Measurements from ENCODE around the gene PKP3.
A peak's percentile ranks its signal among the peaks of the same experiment; 100 is the strongest.
"Not testable (repeated sequence)": the region's sequence is repeated elsewhere in the genome, so short reads cannot be mapped to it uniquely, and the experiment has no call there.

The PKP3 gene

DNA sequence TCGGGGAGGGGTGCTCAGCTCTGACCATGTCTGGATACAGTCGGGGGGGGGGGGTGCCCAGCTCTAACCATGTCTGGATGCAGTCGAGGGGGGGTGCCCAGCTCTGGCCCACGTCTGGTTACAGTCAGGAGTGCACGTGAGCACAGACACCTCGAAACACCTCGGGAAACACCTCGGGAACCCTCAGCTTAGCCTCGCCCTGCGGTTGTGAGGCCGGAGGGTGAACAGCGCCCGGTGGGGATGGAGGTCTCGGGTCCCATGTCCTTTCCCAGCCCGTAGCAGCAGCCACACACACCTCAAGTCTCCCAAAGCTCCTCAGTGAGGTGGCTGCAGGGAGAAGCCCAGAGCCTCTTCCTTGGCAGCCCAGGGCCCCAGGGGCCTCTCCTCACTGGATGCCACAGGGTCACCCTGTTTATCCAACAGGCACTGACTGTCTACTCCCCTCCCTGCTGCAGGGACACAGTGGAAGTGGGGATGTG lies 18.7 kb downstream of the PKP3 start:
- DNase-seq = no peak

DNA sequence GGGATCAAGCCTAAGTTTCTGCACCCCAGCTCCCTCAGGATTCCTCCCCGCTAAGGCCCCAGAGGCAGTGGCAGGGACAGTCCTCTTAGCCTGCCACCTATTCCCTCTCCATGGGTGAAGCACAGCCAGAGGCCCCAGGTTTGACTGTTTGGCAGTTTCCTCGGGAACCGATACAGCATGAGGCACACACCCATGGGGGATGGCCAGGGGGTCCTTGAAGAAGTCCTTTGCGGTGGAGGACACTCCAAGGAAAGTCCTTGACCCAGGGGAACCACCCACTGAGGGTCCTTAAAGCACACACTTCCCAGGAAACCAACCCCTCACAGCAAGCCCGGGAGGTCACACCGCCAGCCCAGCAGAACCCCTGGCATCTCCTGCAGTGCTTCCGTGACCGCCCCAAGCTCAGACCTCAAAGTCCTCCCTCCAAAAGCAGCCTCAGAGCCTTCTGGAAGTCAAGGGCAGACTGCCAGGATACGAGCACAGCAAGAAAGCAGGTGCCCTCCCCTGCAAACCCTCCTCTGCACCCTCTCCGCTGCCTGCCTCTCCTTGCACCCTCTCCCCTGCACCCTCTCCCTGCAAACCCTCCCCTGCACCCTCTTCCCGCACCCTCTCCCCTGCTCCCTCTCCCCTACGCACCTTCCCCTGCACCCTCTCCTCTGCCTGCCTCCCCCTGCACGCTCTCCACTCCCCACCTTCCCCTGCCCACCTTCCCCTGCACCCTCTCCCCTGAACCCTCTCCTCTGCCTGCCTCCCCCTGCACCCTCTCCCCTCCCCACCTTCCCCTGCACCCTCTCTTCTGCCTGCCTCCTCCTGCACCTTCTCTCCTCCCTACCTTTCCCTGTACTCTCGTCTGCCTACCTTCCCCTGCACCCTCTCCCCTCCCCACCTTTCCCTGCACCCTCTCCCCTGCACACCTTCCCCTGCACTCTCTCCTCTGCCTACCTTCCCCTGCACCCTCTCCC lies 19.4 kb downstream of the PKP3 start:
- no peak for DNase-seq

DNA sequence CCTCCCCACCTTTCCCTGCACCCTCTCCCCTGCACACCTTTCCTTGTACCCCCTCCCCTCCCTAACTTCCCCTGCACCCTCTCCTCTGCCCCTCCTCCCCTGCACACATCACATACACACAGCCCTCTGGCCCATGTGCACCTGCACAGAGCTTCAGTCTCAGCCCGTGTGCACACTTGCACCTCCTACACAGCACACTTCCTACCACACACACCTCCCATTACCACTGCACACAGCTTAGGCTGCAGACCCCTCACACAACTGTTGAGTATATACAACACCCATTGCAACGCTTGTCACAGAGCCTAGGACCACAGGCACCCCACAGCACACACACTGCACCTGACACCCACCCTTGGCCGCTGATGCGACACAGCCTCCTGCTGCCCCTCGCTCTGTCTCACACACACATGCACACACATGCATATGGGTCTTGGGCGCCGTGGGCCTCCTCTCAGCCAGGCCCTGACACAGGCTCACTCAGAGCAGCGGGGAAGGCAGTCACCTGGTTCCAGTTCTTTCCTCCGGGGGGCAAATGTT lies 20.4 kb downstream of the PKP3 start:
- no peak for DNase-seq

- DNase-seq = no peak
These were observed 21.6 kb downstream of the PKP3 start for GRCh38 chr11:415640-416041.

DNA sequence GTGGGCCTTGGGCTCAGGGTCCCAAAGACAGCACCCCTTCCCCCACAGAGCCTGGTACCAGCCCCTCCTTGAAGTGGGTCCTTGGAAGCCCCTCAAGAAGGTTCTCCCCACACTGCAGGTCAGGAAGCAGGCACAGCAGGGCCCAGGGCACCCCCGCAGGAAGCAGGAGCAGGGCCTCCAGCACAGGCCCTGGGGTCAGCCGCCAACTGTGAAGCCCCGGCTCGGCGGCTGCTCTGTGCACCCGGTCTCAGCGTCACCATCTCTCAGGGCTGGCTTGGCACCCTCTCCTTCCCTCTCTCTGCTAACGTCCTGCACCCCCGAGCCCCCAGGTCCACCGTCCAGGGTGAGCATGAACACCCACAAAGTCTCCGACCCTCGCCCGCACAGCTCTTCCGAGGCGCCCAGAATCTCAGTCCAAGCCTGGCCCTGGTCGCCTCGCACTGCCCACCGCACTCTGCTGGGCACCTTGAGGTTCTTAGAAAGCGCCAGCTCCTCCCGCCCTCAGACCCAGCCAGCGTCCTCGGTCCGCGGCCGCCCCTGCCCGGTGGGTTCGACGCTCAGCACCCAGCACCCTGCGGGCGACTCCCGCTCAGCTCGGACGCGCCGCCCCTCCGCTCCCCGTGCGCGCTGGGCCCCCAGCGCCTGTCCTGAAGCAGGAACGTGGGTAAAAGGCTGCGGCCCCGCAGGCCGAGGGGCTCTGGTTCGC lies 22.2 kb downstream of the PKP3 start:
- no peak for DNase-seq

DNA sequence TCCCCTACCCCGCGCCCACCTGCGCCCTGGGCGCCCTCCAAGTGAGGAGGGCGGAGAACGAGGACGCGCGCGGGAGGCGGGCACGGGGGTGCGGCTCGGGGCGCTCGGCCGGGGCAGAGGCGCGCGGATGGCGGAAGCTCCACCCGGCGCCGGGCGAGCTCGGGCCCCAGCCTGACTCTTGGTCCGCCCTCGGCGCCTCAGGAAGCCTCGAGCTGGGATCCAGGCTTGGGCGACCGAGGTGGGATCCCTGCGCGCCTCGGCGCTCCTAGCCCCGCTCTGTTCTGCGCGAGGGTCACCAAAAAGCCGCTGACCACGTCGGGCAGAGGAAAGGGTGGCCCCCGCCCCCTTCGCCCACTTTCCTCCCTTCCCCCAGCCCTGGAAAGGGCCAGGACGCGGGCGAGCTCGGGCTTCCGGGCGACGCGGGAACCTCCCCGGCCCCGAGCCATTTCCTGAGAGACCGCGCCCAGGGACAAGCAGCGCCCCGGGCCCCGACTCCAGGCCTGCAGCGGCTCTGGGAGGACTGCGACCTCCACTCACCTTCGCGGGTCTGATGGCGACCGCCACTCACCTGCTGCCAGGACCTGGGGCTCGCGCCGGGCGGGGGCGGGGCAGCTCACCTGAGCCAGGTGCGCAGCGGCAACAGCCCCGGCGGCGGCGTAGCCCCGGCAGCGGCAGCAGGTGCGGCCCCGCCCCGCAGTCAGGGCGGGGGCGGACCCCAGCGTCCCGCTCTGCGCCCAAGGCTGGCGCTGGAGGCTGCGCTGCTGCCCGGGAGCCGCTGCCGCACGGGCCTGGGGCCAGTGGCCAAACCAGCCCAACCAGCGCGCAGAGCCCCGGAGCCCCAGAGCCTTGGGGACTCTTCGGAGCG lies 23.0 kb downstream of the PKP3 start:
- peak in 1 of 4 experiments; percentile 33 for DNase-seq

DNA sequence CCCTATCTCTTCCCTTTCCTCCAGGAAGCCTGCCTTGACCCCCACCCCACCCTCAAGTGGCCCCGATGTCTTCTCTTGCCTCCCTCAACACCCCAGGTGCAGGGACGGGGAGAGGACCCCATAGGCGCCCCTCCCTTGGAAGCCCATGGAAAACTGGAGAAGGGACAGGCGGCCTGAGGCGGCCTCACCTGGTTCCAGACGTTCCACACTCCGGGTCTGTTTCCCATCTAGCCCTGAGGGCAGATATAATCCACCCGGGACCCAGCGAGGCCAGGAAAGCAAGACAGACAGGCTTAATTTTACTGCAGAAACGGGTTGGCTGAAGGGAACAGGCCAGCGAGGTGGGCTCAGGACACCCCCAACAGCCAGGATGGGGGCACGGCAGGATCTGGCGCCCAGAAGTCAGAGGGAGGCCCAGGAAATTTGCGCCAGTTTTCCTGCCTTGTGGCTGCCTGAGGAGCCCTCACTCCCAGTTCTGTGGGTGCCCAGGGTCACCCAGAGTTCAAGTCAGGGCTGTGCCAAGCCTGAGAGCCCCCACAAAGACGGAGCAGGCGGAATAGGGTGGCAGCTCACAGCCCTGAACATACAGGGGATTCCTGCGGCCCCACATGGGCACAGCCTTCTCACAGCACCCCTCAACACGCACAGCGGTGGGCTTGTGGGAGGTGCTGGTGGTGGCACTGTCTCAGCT lies 23.8 kb downstream of the PKP3 start:
- no peak for DNase-seq

- DNase-seq = no peak
These were observed 24.6 kb downstream of the PKP3 start for GRCh38 chr11:418343-419247.

DNA sequence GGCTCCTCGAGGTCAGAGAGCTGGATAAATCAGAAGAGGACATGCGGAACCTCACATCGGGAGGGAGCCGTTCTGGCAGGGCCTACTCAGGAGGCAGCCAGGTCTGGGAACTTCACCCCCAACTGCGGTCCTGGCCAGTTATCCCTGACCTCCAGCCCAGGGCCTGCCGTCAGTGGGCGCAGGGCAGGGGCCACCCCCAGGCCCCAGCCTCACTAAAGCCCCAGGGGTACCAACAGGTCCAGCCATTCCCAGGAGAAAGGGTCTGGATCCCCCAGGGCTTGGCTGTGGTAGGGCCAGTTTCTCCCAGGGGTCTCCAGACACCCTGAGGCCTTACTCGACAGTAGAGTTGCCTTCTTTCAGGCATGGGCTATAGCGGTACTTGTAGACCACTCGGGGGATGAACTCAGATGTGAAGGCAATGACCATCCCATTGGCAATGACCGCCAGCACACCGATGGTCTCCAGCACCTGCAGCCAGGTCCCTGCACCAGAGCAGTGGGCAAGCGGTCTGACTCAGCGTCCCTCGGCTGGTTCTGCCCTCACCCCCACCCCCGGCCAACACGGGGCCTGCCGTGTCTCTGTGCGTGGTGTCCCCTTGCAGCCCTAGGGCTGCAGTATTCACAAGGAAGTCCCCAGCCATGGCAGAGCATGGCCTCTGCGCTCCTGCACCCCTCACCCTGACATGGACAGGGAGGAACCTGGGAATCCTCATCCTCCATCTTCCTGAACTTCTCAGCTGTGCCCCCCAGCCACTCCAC lies 25.4 kb downstream of the PKP3 start:
- DNase-seq = no peak

GRCh38 chr11:420054-420910 lies 26.3 kb downstream of the PKP3 start:
- no peak for DNase-seq

GRCh38 chr11:420911-421321 lies 26.9 kb downstream of the PKP3 start:
- no peak for DNase-seq

GRCh38 chr11:422249-422656 lies 28.2 kb downstream of the PKP3 start:
- no peak for DNase-seq

GRCh38 chr11:424232-424631 lies 30.2 kb downstream of the PKP3 start:
- no peak for DNase-seq

DNA sequence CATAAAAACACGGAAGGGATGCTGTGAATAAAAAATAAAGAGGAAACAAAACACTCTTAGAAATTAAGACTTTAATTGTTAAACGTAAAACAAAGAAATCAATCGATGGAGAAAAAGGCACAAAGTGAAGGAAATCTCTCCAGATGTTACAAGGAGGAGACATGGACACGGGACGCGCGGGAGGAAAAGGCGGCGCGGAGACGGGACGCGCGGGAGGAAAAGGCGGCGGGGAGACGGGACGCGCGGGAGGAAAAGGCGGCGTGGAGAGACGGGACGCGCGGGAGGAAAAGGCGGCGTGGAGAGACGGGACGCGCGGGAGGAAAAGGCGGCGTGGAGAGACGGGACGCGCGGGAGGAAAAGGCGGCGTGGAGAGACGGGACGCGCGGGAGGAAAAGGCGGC lies 30.8 kb downstream of the PKP3 start:
- not testable (repeated sequence) for DNase-seq

- DNase-seq = no peak
These were observed 31.3 kb downstream of the PKP3 start for GRCh38 chr11:425301-425700.

- DNase-seq = no peak
These were observed 32.8 kb downstream of the PKP3 start for GRCh38 chr11:426851-427250.

GRCh38 chr11:428295-428694 lies 34.3 kb downstream of the PKP3 start:
- DNase-seq = no peak

DNA sequence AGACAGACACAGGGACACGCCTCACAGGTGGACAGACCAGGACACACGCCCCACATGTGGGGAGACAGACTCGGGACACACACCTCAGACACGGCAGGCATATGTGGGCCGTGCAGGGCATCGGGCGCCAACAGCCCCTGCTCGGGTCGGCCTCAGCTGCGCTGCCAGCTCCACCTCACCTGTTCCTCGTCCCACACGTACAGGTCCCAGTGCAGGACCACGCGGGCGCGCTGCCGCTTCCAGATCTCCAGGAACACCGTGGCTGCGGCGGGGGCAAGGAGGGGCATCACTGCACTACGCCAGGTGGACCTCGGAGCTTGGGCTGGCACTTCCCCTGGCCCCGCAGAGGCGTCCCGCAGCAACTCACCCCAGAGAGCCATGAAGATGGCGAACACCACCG lies 35.4 kb downstream of the PKP3 start:
- no peak for DNase-seq

DNA sequence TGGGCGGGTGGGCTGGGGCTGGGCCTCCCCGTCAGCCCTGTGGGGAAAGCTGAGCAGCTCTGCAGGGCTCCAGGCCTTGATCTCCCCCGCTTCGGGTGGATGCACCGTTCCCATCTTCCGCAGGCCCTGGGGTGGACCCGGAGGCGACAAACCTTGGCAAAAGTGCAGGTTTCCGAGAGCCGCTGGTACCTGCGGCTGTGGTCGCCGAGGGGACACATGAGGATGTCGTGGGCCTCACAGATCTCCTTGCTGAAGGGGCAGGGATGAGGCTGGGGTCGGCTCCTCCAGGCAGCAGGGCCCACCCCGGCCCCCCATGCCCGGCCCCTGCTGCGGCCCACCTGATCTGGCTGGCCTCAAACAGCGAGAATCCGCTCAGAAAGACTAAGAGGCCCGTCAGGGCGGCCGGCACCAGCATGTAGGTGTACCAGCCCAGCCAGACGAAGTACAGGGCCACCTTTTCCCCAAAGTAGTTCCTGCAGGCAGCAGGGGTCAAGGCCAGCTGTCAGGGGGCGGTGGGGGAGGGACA lies 36.0 kb downstream of the PKP3 start:
- no peak for DNase-seq

All from activated CD4-positive, CD25-positive, alpha-beta regulatory T cell (primary cell).